ENCODE measurements around the gene LRBA. TPM values are rescaled to one million over a fixed set of nuclear protein-coding genes. Genes with fewer than 3 reads are reported as not detected.

Gene LRBA
- total RNA-seq, 3 donors from 2014 or later: 26.9 to 138 (median 93.7) TPM

DNA sequence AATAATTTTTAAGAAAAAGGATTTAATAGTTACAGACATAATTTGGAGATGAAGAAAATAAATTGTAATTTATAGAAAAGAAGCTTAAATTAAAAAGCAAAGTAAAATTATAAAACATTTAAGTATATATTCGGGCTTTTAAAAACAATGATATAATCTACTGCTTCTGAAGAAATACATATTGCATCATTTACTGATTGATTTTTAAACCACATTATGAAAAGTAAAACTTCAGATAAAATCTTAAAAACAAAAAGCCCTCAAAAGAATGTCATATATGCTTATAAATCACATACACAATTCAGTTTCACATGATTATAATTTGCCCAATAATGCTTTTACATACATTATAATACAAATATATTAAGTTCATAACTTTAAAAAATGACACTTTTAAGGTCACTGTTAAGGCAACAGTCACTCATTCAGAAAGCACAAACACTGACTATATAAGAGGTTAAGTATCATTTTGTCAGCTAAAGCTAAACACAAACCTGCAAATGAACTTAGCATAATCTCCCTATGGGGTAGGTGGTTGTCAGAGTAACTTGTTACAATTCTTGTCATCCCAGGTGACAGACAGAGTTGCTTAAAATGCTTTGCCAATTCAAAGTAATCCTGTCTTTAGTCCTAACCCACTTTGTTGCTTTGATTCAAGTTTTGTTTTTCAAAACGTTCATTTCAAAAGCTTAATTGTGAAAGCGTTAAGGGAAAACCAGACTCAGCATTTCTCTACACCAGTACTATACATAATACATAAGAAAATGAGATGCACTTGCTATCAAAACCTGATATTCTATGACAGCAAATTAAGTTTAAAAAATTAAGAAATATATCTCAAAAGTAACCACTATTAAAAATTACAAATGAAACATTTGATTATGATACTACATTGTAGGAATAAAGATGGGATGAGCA is 523.7 kb downstream of the LRBA start:
- Histone ChIP-seq H3K27ac (no peak overlapping the region), H3K9me3 (no peaks in the 10 kb centered on the region), H3K4me3 (no peak overlapping the region), H3K27me3 (no peaks in the 10 kb centered on the region), H3K4me1 (no peaks in the 10 kb centered on the region), H3K36me3 (peaks cover 1% of the 10 kb centered on the region)
- no peak for DNase-seq (ENCODE audit: low spot score in 2 of 2)
- intact Hi-C loops (cut with DNase I; ENCODE audit: low total_unique reads): no loop called here
- TF ChIP-seq, protein P1, sequence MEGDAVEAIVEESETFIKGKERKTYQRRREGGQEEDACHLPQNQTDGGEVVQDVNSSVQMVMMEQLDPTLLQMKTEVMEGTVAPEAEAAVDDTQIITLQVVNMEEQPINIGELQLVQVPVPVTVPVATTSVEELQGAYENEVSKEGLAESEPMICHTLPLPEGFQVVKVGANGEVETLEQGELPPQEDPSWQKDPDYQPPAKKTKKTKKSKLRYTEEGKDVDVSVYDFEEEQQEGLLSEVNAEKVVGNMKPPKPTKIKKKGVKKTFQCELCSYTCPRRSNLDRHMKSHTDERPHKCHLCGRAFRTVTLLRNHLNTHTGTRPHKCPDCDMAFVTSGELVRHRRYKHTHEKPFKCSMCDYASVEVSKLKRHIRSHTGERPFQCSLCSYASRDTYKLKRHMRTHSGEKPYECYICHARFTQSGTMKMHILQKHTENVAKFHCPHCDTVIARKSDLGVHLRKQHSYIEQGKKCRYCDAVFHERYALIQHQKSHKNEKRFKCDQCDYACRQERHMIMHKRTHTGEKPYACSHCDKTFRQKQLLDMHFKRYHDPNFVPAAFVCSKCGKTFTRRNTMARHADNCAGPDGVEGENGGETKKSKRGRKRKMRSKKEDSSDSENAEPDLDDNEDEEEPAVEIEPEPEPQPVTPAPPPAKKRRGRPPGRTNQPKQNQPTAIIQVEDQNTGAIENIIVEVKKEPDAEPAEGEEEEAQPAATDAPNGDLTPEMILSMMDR (IDR thresholded peaks at IDR 0.05): no peak
- no peak for TF ChIP-seq POLR2A (IDR thresholded peaks at IDR 0.05)
- TF ChIP-seq POLR2AphosphoS5 (IDR thresholded peaks at IDR 0.05): no peak

DNA sequence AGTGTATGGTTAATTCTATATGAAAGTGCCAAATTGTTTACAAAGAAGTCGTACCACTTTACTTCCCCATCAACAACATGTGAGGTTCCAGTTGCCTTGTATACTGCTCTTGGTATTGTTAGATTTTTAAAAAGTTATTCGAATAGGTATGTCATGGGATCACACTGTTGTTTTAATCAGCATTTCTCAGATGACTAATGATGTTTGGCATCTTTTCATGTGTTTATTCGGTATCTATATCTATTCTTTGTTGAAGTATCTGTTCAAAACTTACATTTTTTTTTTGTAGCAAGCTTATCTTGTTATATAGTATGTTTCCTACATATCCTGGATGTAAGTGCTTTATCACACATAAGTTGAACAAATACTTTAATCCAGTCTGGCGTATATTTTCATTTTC is 532.5 kb downstream of the LRBA start:
- H3K36me3 ChIP-seq: peaks cover 7% of the 10 kb centered on the region
- H3K9me3 ChIP-seq: no peaks in the 10 kb centered on the region
- no peak overlapping the region for H3K27ac ChIP-seq
- TF ChIP-seq POLR2A (IDR thresholded peaks at IDR 0.05) (no peak), POLR2AphosphoS5 (IDR thresholded peaks at IDR 0.05) (no peak)
- TF ChIP-seq, protein P1 (IDR thresholded peaks at IDR 0.05): no peak
- no peaks in the 10 kb centered on the region for H3K4me1 ChIP-seq
- no peaks in the 10 kb centered on the region for H3K27me3 ChIP-seq
- no peak for DNase-seq (ENCODE audit: low spot score in 2 of 2)
- intact Hi-C loops (cut with DNase I; ENCODE audit: low total_unique reads): no loop called here
- H3K4me3 ChIP-seq: no peak overlapping the region

DNA sequence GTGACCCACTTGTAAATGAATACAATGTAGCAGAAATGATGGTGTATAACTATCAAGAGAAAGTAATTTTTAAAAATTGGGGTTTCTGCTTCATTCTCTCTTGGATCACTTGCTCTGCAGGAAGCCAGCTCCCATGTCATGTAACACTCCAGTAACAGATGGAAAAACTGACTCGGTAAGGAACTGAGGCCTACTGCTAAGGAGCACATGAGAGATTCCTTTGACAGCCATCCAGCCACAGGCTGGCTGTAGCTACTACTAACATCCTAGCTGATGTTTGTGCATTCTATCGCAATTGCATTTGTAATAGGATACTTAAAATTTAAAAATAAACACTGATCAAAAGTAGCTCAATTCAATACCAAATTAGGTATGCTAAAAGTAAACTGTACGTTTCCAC is 535.4 kb downstream of the LRBA start:
- Histone ChIP-seq H3K9me3 (no peaks in the 10 kb centered on the region), H3K36me3 (no peaks in the 10 kb centered on the region), H3K27ac (no peak overlapping the region), H3K4me1 (no peaks in the 10 kb centered on the region), H3K27me3 (no peaks in the 10 kb centered on the region), H3K4me3 (no peak overlapping the region)
- no peak for DNase-seq (ENCODE audit: low spot score in 2 of 2)
- TF ChIP-seq POLR2A (IDR thresholded peaks at IDR 0.05) (no peak), POLR2AphosphoS5 (IDR thresholded peaks at IDR 0.05) (no peak)
- TF ChIP-seq, protein P1 (IDR thresholded peaks at IDR 0.05): no peak
- intact Hi-C loops (cut with DNase I; ENCODE audit: low total_unique reads): no loop called here

DNA sequence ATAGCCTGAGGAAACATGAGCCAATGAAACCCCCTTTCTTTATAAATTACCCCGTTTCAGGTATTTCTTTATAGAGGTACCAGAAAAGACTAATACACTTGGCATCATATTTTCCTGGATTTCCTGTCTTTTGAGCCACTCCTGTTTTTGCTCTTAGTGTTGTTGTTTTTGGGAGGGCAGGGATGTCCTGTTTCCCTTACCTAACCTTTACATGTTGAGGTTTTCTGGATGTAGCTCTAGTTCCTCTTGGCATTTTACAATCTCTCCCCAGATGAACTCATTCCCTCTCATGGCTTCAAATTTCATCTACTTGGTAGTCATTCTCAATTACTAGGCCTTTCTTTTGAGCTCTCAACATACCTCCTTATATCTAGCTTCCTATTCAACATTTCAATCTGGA is 537.2 kb downstream of the LRBA start:
- DNase-seq (ENCODE audit: low spot score in 2 of 2): no peak
- no peaks in the 10 kb centered on the region for H3K4me1 ChIP-seq
- intact Hi-C loops (cut with DNase I; ENCODE audit: low total_unique reads): no loop called here
- H3K27me3 ChIP-seq: no peaks in the 10 kb centered on the region
- H3K36me3 ChIP-seq: no peaks in the 10 kb centered on the region
- H3K9me3 ChIP-seq: no peaks in the 10 kb centered on the region
- TF ChIP-seq POLR2AphosphoS5 (IDR thresholded peaks at IDR 0.05) (no peak), POLR2A (IDR thresholded peaks at IDR 0.05) (no peak)
- TF ChIP-seq, protein P1 (IDR thresholded peaks at IDR 0.05): no peak
- no peak overlapping the region for H3K27ac ChIP-seq
- H3K4me3 ChIP-seq: no peak overlapping the region

DNA sequence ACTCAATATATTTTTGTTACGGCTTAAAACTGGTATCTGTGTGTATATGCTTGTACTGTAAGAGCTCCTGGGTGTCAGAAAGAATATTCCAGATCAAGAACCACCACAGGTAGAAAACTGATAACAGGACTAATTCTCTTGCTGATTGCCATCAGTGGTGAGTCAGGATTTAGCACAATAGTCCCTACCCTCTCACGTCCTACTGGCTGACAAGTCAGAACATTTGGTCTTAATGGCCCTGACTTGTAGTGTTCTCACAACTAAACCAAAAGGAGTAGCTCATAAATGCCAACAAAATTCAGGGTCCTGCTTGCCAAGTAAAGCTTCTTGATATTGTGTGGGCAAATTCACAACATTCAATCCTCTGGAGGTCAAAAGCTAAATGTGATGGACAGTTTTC is 538.3 kb downstream of the LRBA start:
- TF ChIP-seq, protein P1 (IDR thresholded peaks at IDR 0.05): no peak
- TF ChIP-seq POLR2A (IDR thresholded peaks at IDR 0.05) (no peak), POLR2AphosphoS5 (IDR thresholded peaks at IDR 0.05) (no peak)
- no peaks in the 10 kb centered on the region for H3K9me3 ChIP-seq
- H3K36me3 ChIP-seq: no peaks in the 10 kb centered on the region
- no peak overlapping the region for H3K27ac ChIP-seq
- H3K4me1 ChIP-seq: no peaks in the 10 kb centered on the region
- intact Hi-C loops (cut with DNase I; ENCODE audit: low total_unique reads): no loop called here
- H3K27me3 ChIP-seq: no peaks in the 10 kb centered on the region
- H3K4me3 ChIP-seq: no peak overlapping the region
- no peak for DNase-seq (ENCODE audit: low spot score in 2 of 2)

All from breast epithelium (tissue), 4 donors.